IMR-90 (cell line): ENCODE data around the gene GRAMD4. TPM values are rescaled to one million over a fixed set of nuclear protein-coding genes. Genes with fewer than 3 reads are reported as not detected.

Experiments used
- ATAC-seq: fragments of 200-7000 bp; cut with Tn5 transposase; 2 replicates; pipeline ENCODE4 v1.9.1; 2020; ENCODE audit warnings: low read depth, mild to moderate bottlenecking, moderate library complexity
- BruUV-seq: library from RNA; stranded (reverse); fragments of 400-500 nt; replicated peaks from 2 replicates; lab custom pipeline; 2021; lab: Mats Ljungman, UMichigan
- CTCF ChIA-PET: fragments of 300-600 bp; formaldehyde crosslinking; extraction: SDS; loops from one replicate; lab custom pipeline; 2021; ENCODE audit warnings: antibody characterized with exemption; lab: Yijun Ruan, JAX
- POLR2A ChIA-PET: fragments of 300-600 bp; sonication (Branson Sonifier 250); formaldehyde crosslinking; loops from one replicate; lab custom pipeline; 2022; ENCODE audit warnings: antibody characterized with exemption; ENCODE audit not compliant: unreplicated experiment; lab: Charles Lee
- DNase-seq: peaks from one replicate; pipeline ENCODE4 v3.0.0; 2013
- H2AFZ ChIP-seq: replicated peaks from 2 replicates; pipeline ENCODE3; 2013; ENCODE audit warnings: low read length, mild to moderate bottlenecking; ENCODE audit not compliant: poor library complexity
- H2AK5ac ChIP-seq: 2 replicates; pipeline ENCODE4 v1.6.1; 2013; ENCODE audit warnings: low read depth, low read length, inconsistent platforms
- H2AK9ac ChIP-seq: replicated peaks from 2 replicates; pipeline ENCODE3; 2013; ENCODE audit warnings: mild to moderate bottlenecking, low read depth, low read length, moderate library complexity; ENCODE audit not compliant: poor library complexity
- H2BK120ac ChIP-seq: 2 replicates; pipeline ENCODE4 v1.6.1; 2013; ENCODE audit warnings: low read depth, low read length, inconsistent platforms
- H2BK15ac ChIP-seq: 3 replicates; pipeline ENCODE4 v1.6.1; 2013; ENCODE audit warnings: low read depth, low read length, inconsistent platforms
- H2BK20ac ChIP-seq: 2 replicates; pipeline ENCODE4 v1.6.1; 2013; ENCODE audit warnings: low read depth, mild to moderate bottlenecking, inconsistent platforms, low read length, moderate library complexity
- H2BK5ac ChIP-seq: 2 replicates; pipeline ENCODE4 v1.6.1; 2013; ENCODE audit warnings: mild to moderate bottlenecking, low read depth, low read length, inconsistent platforms; ENCODE audit not compliant: poor library complexity, severe bottlenecking
- H3K14ac ChIP-seq: replicated peaks from 2 replicates; pipeline ENCODE4 v1.6.1; 2013; ENCODE audit warnings: low read depth, low read length, inconsistent platforms
- H3K18ac ChIP-seq: 2 replicates; pipeline ENCODE4 v1.6.1; 2013; ENCODE audit warnings: low read depth, low read length, control low read depth
- H3K23ac ChIP-seq: 2 replicates; pipeline ENCODE4 v1.6.1; 2013; ENCODE audit warnings: low read depth, low read length, inconsistent platforms
- H3K27ac ChIP-seq: 2 replicates; pipeline ENCODE4 v1.5.1; 2013; ENCODE audit warnings: mild to moderate bottlenecking, control low read depth, low read length; ENCODE audit not compliant: insufficient read depth
- H3K27me3 ChIP-seq: 2 replicates; pipeline ENCODE4 v1.6.1; 2013; ENCODE audit warnings: low read length; ENCODE audit not compliant: control insufficient read depth, insufficient read depth
- H3K36me3 ChIP-seq: 2 replicates; pipeline ENCODE4 v1.6.1; 2013; ENCODE audit warnings: low read length, mixed read lengths; ENCODE audit not compliant: control insufficient read depth, insufficient read depth
- H3K4ac ChIP-seq: 2 replicates; pipeline ENCODE4 v1.6.1; 2013; ENCODE audit warnings: low read depth, low read length, inconsistent platforms
- H3K4me1 ChIP-seq: 2 replicates; pipeline ENCODE4 v1.6.1; 2013; ENCODE audit warnings: low read length, mixed read lengths; ENCODE audit not compliant: control insufficient read depth, insufficient read depth
- H3K4me2 ChIP-seq: 2 replicates; pipeline ENCODE4 v1.6.1; 2013; ENCODE audit warnings: low read depth, mild to moderate bottlenecking, control low read depth, low read length, moderate library complexity
- H3K4me3 ChIP-seq: 2 replicates; pipeline ENCODE4 v1.5.1; 2013; ENCODE audit warnings: low read depth, mild to moderate bottlenecking, control low read depth, low read length, moderate library complexity; ENCODE audit not compliant: insufficient read depth
- H3K56ac ChIP-seq: 2 replicates; pipeline ENCODE4 v1.6.1; 2013; ENCODE audit warnings: low read length, inconsistent platforms; ENCODE audit not compliant: insufficient read depth; ENCODE audit errors: extremely low read depth
- H3K79me1 ChIP-seq, 2 experiments: 2 replicates each; pipeline ENCODE4 v1.6.1; 2013; ENCODE audit warnings: low read length in 2 of 2, inconsistent platforms in 1 of 2, low read depth in 1 of 2
- H3K9ac ChIP-seq: 2 replicates; pipeline ENCODE4 v1.6.1; 2013; ENCODE audit warnings: low read depth, low read length, control low read depth
- H3K9me1 ChIP-seq: 2 replicates; pipeline ENCODE4 v1.6.1; 2013; ENCODE audit warnings: low read length, inconsistent platforms; ENCODE audit not compliant: insufficient read depth
- H3K9me3 ChIP-seq: 2 replicates; pipeline ENCODE4 v1.6.1; 2013; ENCODE audit warnings: low read length; ENCODE audit not compliant: control insufficient read depth, insufficient read depth
- H4K20me1 ChIP-seq: 2 replicates; pipeline ENCODE4 v1.6.1; 2013; ENCODE audit warnings: low read length, inconsistent platforms; ENCODE audit not compliant: insufficient read depth
- H4K5ac ChIP-seq: 2 replicates; pipeline ENCODE4 v1.6.1; 2013; ENCODE audit warnings: mild to moderate bottlenecking, low read depth, low read length, control low read depth
- H4K8ac ChIP-seq, 2 experiments: 2 replicates each; pipeline ENCODE4 v1.6.1; 2013; ENCODE audit warnings: low read depth in 2 of 2, low read length in 2 of 2, control low read depth in 1 of 2, inconsistent platforms in 1 of 2
- H4K91ac ChIP-seq: 2 replicates; pipeline ENCODE4 v1.6.1; 2013; ENCODE audit warnings: low read depth, low read length, inconsistent platforms; ENCODE audit not compliant: insufficient read depth
- BHLHE40 ChIP-seq: fragments of 150-350 bp; IDR thresholded peaks from 2 replicates; pipeline ENCODE4 v1.6.1; 2016; ENCODE audit warnings: mild to moderate bottlenecking, low read depth, low read length
- CTCF ChIP-seq: conservative IDR thresholded peaks from 2 replicates; pipeline ENCODE4 v1.5.1; 2012; ENCODE audit warnings: mild to moderate bottlenecking, low read depth, low read length, improper control_type of control experiment
- FOS ChIP-seq: fragments of 150-350 bp; IDR thresholded peaks from 2 replicates; pipeline ENCODE4 v1.6.1; 2016; ENCODE audit warnings: low read depth, low read length
- MXI1 ChIP-seq: IDR thresholded peaks from 2 replicates; pipeline ENCODE4 v1.6.1; 2012; ENCODE audit warnings: low read depth, mild to moderate bottlenecking, low read length, moderate library complexity, borderline replicate concordance
- NFE2L2 ChIP-seq: fragments of 150-350 bp; IDR thresholded peaks from 2 replicates; pipeline ENCODE4 v1.6.1; 2016; ENCODE audit warnings: low read depth, mild to moderate bottlenecking, low read length
- POLR2A ChIP-seq: IDR thresholded peaks from 2 replicates; pipeline ENCODE4 v1.6.1; 2012; ENCODE audit warnings: mild to moderate bottlenecking, low read depth, low read length
- RAD21 ChIP-seq: IDR thresholded peaks from 2 replicates; pipeline ENCODE4 v1.6.1; 2012; ENCODE audit warnings: low read length, improper control_type of control experiment
- RCOR1 ChIP-seq: IDR thresholded peaks from 2 replicates; pipeline ENCODE4 v1.6.1; 2012; ENCODE audit warnings: mild to moderate bottlenecking, low read length, improper control_type of control experiment; ENCODE audit not compliant: insufficient replicate concordance
- RFX5 ChIP-seq: IDR thresholded peaks from 2 replicates; pipeline ENCODE4 v1.8.0; 2012; ENCODE audit warnings: low read depth, mild to moderate bottlenecking, low read length, moderate library complexity
- SMC3 ChIP-seq: fragments of 150-350 bp; IDR thresholded peaks from 2 replicates; pipeline ENCODE4 v1.6.1; 2016; ENCODE audit warnings: low read depth, mild to moderate bottlenecking, antibody characterized with exemption, low read length, moderate library complexity
- USF2 ChIP-seq: fragments of 150-350 bp; IDR thresholded peaks from 2 replicates; pipeline ENCODE4 v1.6.1; 2017; ENCODE audit warnings: mild to moderate bottlenecking, antibody characterized with exemption, low read length, low read depth
- WGBS, 2 experiments: methylation state at CpG; one replicate each; pipeline versions ENCODE4 v1.1.5 to v1.1.7; 2013; ENCODE audit warnings: missing lambda C conversion rate in 2 of 2; ENCODE audit not compliant: insufficient read length in 1 of 2; ENCODE audit errors: extremely low coverage in 2 of 2; 5-methylcytosine and 5-hydroxymethylcytosine counted together
- dilution Hi-C: fragments of 300-500 bp; cut with HindIII; formaldehyde crosslinking; loops from one replicate; pipeline ENCODE4 v1.14.3; 2018; ENCODE audit warnings: low sequenced_read_pairs; ENCODE audit not compliant: unreplicated experiment
- in situ Hi-C: fragments of 300-500 bp; cut with MboI; formaldehyde crosslinking; loops from 3 replicates; pipeline ENCODE4 v1.14.3; 2019; ENCODE audit warnings: low sequenced_read_pairs, inconsistent platforms, mixed read lengths
- intact Hi-C: fragments of 100-400 bp; cut with micrococcal nuclease; formaldehyde crosslinking; loops from 2 replicates; pipeline ENCODE4 v1.10.0; 2022
- polyA plus RNA-seq, 3 experiments: library from polyadenylated mRNA; depleted of rRNA; stranded (reverse); fragments of >200 nt; gene quantifications; 2 replicates each; pipeline ENCODE4 v1.2.3, GENCODE V29; 2012; ENCODE audit warnings: low replicate concordance in 1 of 3
- total RNA-seq: library from RNA; depleted of rRNA; stranded (reverse); fragments of >200 nt; gene quantifications from 2 replicates; pipeline ENCODE4 v1.2.3, GENCODE V29; 2012

GRAMD4 gene
- total and polyA plus RNA-seq, 2 of the 4 experiments (the other 2 are of a cell fraction) = 2.7 to 5.8 TPM

- Histone ChIP-seq H2BK120ac (no peak overlapping the region), H3K14ac (no peak overlapping the region), H3K4me3 (no peak overlapping the region), H3K27ac (no peak overlapping the region), H3K23ac (no peak overlapping the region), H2BK5ac (no peak overlapping the region), H3K9me3 (no peaks in the 10 kb centered on the region), H4K20me1 (peaks cover 11% of the 10 kb centered on the region), H2BK15ac (no peak overlapping the region), H2BK20ac (no peak overlapping the region), H3K4ac (no peak overlapping the region), H3K4me1 (peaks cover 13% of the 10 kb centered on the region; the same call in 1 of the 2 replicates), H3K36me3 (peaks cover 7% of the 10 kb centered on the region; the same call in 1 of the 2 replicates), H3K9ac (no peak overlapping the region), H2AK5ac (no peak overlapping the region), H4K8ac (no peak overlapping the region), H3K56ac (no peak overlapping the region), H4K91ac (no peak overlapping the region), H3K9me1 (peaks cover 3% of the 10 kb centered on the region; the same call in 1 of the 2 replicates), H4K5ac (no peak overlapping the region), H3K79me1 (peaks cover 1 to 2% of the 10 kb centered on the region in 2 experiments; a peak in 1 of 4 replicates), H2AK9ac (no peak overlapping the region), H2AFZ (no peak overlapping the region), H3K4me2 (no peak overlapping the region), H3K27me3 (no peaks in the 10 kb centered on the region), H3K18ac (no peak overlapping the region)
- ChIA-PET POLR2A (no interaction called here), CTCF (no interaction called here)
- no peak for TF ChIP-seq RFX5
- no peak for TF ChIP-seq NFE2L2
- no peak for TF ChIP-seq BHLHE40
- no peak for TF ChIP-seq RCOR1
- no peak for TF ChIP-seq MXI1
- no peak for TF ChIP-seq CTCF
- TF ChIP-seq POLR2A = no peak
- no peak for TF ChIP-seq USF2
- TF ChIP-seq SMC3 = no peak
- TF ChIP-seq FOS = no peak
- no peak for TF ChIP-seq RAD21
- in situ Hi-C loops = no loop called here
- intact Hi-C loops = no loop called here
- BruUV-seq = no TSS peak
- 95% methylated on average over 13 of the region's 26 CpGs; no CpG with 5 or more reads in 1 of the 2 experiments for WGBS, 2 experiments
- DNase-seq (no peak), ATAC-seq (no peak)
- dilution Hi-C loops = no loop called here
Observed at GRCh38 chr22:46655861-46656608, 35.8 kb downstream of the GRAMD4 start.
